Measurements from ENCODE around the gene SARNP.
"Not testable (repeated sequence)": the region's sequence is repeated elsewhere in the genome, so short reads cannot be mapped to it uniquely, and the experiment has no call there.

The SARNP gene

GRCh38 chr12:55839345-55840140 is 22.0 kb upstream of the SARNP start:
- DNase-seq: no peak

DNA sequence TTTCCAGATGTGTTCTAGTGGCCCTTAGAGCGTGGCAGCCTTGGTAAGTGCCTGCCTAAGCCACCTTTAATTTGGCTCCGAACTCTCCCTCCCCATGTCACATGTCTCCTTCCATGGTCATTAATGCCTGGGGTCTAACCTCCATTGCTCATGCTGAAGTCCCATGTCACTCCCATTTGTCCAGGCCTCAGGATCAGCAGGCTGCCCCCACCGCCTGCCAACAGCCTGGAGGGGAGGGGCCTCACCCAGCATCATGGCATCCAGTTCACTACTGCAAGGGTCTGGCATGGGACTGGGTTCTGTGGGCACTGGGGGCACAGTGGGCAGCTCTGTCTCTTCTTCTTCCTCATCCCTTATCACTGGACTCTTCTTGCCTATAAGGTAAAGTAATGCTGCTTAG is 20.8 kb upstream of the SARNP start:
- no peak for DNase-seq

GRCh38 chr12:55834400-55834799 is 16.9 kb upstream of the SARNP start:
- not testable (repeated sequence) for DNase-seq

GRCh38 chr12:55833056-55833455 is 15.5 kb upstream of the SARNP start:
- DNase-seq: no peak

DNA sequence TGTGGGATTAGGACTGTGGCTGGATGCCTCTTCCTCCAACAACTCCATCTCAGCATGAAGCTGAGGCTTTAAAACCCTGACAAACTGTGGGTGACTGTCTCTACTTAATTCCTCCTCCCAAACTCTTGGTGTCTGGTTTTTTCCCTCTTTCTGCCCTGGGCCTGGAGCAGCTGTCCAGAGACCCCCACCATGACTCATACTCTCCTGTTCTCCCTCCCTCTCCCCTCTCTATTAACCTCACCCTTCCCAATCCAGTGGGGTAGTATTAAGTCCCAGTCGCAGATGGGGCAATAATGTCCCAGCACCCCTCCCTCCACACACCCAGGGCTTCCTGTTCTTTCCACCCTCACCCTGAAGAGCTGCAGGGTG is 13.9 kb upstream of the SARNP start:
- DNase-seq: no peak

- peak; percentile 18 for DNase-seq
Observed at GRCh38 chr12:55830601-55831446, 13.3 kb upstream of the SARNP start.

- DNase-seq: no peak
Observed at GRCh38 chr12:55829967-55830600, 12.6 kb upstream of the SARNP start.

GRCh38 chr12:55828357-55828756 is 10.8 kb upstream of the SARNP start:
- DNase-seq: no peak

DNA sequence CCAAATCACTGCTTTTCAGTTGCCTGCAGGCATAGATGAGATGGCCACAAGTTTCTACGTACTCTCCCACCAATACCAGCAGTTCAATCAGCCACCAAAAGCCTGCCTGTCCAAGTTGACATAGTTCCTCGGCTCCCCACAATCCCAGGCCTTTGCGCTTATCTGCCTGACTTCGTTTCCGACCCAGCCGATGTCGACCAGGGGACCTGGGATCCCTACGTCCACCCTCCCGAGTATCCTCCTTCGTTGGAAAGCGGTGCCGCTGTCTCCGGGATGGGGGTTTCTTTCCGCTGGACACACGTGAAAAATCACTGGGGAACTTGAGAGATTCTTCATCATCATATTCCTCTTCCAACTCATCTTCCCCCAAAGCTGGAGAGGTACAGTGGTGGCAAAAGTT is 10.3 kb upstream of the SARNP start:
- DNase-seq: no peak

DNA sequence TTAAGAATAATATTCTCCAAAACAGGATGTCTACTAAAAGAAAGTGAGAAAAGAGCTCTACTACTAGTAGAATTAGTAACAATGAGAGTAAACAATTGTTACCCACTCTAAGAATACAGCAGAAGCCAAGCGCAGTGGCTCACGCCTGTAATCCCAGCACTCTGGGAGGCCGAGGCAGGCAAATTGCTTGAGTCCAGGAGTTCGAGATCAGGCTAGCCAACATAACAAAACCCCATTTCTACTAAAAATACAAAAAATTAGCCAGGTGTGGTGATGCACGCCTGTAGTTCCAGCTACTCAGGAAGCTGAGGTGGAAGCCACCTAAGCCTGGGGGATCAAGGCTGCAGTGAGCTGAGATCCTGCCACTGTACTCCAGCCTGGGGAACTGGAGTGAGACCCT is 7.2 kb upstream of the SARNP start:
- DNase-seq: no peak

GRCh38 chr12:55823419-55823818 is 5.9 kb upstream of the SARNP start:
- no peak for DNase-seq

GRCh38 chr12:55822228-55822627 is 4.7 kb upstream of the SARNP start:
- no peak for DNase-seq

DNA sequence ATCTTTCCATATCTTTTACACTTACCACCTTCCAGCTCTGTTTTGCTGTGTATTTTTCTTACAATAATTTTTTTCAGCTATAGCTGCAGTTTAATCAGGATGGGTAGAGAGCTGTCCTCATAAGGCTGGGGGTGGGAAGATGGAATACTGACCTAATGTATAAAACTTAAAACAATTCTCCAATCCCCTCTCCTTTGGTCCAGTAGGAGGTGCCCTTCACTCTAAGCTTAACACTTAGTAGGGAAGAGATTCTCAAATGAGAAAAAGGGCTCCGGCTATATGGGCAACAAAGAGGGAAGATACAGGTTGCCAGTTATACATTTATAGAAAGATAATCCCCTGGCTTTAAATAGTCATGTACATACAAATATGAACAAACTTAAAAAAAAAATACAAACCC is 3.2 kb upstream of the SARNP start:
- DNase-seq: peak; percentile 35

DNA sequence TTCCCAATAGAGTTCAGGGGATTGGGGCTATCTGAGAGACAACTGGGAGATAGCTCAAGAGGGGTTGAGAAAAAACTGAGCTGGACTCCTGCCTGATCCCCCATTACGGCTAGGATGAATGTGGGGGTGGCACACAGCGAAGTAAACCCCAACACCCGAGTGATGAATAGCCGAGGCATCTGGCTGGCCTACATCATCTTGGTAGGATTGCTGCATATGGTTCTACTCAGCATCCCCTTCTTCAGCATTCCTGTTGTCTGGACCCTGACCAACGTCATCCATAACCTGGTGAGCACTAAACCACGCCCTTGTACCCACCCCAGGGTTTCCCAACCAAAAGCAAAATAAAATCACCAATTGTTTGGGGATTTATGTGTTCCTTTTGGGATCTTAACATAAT is 1.4 kb upstream of the SARNP start:
- no peak for DNase-seq

DNA sequence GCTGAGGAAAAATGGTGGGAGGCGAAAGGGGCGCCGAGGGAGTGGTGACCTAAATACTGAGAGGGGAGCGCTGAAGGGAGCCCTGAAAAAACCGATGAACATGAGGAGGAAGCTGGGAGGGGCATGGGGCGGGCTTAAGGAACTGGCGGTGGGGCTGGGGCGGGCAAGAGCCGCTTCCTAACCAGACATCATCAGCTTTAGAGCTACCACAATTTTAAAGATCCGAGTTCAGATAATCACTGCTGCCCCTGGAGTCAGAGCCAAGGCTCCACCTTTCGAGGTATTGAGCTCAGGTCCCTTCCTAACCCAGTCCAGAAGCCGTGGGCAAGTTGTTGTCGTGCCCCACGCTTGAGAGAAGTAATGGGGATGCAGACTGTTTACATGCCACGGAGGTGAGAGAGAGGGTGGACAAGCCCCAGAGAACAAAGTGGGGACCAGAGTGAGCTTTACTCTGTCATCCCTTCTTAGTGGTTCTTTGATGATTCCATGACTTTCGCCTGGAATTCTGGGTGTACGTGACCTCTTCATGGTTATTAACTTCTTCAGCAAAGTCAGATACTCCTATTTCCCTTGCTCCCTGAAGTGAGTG is 710 bp upstream of the SARNP start:
- no peak for DNase-seq

GRCh38 chr12:55816881-55817344 is 611 bp downstream of the SARNP start:
- no peak for DNase-seq

DNA sequence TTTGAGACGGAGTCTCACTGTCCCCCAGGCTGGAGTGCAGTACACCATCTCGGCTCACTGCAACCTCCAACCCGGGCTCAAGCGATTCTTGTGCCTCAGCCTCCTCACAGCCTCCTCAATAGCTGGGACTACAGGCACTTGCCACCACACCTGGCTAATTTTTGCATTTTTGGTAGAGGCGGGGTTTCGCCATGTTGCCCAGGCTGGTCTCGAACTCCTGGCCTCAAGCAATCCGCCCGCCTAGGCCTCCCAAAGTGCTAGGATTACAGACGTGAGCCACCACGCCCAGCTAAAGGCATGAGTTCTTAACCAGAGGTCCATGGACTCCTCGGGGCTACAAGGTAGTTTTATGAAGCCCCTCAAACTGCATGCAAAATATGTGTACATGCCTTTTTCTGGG is 2.1 kb downstream of the SARNP start:
- DNase-seq: no peak

DNA sequence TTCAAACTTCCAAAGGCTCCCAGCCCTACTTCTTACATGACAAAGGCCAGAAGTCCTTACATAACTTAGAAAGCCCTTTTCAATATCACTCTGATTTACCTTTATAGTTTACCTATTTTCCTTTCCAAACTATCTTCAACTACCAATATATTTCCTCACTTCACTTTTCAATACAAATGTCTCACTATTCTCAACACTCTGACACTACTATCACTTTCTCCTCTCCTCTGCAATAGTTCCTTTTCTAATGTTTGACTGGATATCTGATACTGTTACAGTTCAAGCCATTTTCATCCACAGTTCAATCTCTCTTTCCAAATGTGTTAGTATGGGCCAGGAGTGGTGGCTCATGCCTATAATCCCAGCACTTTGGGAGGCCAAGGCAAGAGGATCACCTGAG is 3.3 kb downstream of the SARNP start:
- no peak for DNase-seq

DNA sequence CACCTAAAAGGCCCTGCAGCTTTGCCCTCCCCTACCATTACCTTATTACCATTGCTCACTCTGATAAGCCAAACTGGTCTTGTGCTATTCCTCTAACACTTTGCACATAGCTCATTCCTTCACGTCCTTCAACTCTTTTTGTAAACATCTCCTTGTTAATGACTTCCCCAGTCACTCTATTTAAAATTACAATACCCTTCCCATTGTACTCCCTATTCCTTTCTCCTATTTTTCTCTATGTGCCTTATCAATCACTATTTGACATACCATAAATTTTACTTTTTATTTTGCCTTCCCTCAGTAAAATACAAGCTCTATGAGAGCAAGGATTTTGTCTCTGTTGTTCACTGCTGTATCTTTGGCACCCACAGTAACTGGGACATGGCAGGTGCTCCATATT is 5.4 kb downstream of the SARNP start:
- DNase-seq: no peak

GRCh38 chr12:55809274-55809673 is 8.2 kb downstream of the SARNP start:
- DNase-seq: no peak

DNA sequence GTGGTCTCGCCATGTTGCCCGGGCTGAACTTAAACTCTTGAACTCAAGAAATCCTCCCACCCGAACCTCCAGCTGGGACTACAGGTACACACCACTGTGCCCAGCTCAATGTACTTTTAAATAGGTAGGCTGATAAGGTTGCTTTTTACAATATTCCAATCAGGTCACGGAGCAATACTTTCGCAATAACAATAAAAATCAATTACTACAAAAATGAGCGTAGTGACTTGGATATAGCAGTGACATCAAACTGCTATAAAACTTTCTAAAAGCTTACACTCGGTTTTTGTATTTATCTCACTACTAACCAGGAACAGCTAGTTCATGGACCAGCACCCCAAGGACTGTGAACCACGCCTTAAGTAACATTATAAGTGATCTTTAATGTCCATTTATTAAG is 10.5 kb downstream of the SARNP start:
- DNase-seq: no peak

- no peak for DNase-seq
Observed at GRCh38 chr12:55797550-55797949, 20.0 kb downstream of the SARNP start.

GRCh38 chr12:55797068-55797467 is 20.5 kb downstream of the SARNP start:
- peak; percentile 27 for DNase-seq

Data from inflammatory macrophage treated with lipopolysaccharide for 4 hours (primary cell).